Stimulated activated CD8-positive, alpha-beta memory T cell treated with anti-CD3 and anti-CD28 coated beads, Interleukin-12 subunit alpha, Interleukin-12 subunit beta, amount 100 ng/mL, for 4 hours (primary cell): ENCODE data around the gene SMIM41.

Experiments used
- DNase-seq: peaks from one replicate; pipeline ENCODE4 v3.0.0-alpha.2; 2020; ENCODE audit warnings: low read depth

SMIM41 gene

GRCh38 chr12:52079576-52080402 is at the start of gene SMIM41:
SMIM41 (plus strand) TSS chr12:52079704; CDS start chr12:52079780, 76 bp downstream.
- DNase-seq = no peak

DNA sequence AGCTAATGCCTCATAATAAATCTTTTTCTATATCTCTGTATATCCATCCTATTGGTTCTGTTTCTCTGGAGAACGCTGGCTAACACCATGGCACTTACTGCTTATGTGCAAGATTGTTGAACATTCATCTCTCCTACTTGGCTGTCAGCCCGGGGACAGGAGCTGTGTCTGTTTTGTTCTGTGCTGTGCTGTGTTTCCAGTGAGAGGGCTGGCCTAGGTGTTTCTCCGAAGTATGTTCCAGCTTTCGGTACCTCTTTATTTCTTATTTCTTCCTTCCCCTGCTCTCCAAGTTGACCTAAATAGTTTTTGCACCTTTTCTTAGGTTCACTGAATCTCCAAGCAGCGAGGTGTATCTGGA is 47.1 kb upstream of the SMIM41 start:
- DNase-seq = no peak

DNA sequence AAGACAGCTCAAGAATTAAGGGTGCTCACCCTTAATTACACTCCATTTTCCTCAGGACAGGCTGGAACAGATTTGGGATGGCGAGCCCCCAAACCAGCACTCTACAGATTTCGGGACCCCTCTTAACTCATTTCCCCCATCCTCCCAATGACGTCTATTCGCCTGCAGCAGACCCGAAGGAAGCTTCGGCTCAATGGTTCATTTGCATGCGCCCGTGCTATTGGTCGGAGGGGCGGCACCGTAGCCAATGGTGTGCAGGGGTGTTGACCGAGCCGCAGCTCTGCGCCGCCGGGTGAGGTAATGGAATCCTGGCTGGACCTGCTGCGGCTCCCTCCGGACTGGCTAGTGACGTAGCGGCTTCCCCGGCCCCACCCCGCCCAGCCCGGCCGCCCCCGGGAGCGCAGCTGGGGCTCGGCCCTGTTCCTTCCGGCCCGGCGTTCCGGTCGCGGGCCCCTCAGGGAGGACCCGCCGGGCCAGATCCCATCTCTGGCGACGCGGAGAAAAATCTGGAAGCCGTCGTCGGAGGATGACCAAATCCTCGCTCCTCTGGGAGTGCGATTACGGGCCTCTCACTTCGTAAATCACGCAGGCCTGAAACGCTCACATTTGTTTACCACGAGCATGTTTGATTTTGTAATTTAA is 46.6 kb upstream of the SMIM41 start:
- DNase-seq = peak; percentile 86

DNA sequence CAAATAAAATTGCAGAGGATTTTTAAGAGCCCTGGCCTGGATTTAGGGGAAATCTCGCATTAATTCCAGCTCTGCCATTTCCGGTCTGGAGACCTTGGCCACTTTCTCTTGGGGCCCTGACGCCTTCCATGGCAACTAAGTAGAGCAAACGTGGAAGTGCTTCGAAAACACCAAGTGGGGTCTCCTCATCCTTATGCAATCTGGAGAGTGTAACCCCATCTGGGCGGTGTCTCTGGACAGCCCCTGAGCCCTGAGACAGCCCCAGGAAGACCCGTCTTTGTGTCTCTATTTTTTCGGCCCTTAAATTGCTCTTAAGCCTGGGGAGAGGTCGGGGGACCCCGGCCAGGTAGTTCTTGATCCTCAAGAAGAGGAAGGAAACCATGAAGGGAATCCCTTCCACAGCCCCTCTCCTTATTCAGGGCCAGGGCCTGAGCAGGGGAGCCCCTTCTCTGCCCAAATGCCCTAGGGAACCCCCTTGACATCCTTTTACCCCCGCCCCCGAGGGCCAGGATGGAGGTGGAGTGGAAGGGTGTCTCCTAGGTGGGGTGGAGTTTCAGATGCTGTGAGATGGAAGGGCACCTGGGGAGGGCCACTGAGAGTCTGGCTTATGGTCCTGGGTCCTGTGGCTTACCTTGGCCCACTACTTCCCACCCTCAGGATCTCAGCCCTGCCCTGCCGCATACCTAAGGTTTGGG is 45.9 kb upstream of the SMIM41 start:
- no peak for DNase-seq

- no peak for DNase-seq
Measured at GRCh38 chr12:52035190-52035589, 44.3 kb upstream of the SMIM41 start.

- no peak for DNase-seq
Measured at GRCh38 chr12:52035926-52036325, 43.6 kb upstream of the SMIM41 start.

GRCh38 chr12:52036587-52037171 is 42.8 kb upstream of the SMIM41 start:
- peak; percentile 87 for DNase-seq

GRCh38 chr12:52037248-52037861 is 42.1 kb upstream of the SMIM41 start:
- DNase-seq = peak; percentile 31

GRCh38 chr12:52038447-52038846 is 41.1 kb upstream of the SMIM41 start:
- no peak for DNase-seq

GRCh38 chr12:52041035-52041434 is 38.5 kb upstream of the SMIM41 start:
- DNase-seq = no peak

DNA sequence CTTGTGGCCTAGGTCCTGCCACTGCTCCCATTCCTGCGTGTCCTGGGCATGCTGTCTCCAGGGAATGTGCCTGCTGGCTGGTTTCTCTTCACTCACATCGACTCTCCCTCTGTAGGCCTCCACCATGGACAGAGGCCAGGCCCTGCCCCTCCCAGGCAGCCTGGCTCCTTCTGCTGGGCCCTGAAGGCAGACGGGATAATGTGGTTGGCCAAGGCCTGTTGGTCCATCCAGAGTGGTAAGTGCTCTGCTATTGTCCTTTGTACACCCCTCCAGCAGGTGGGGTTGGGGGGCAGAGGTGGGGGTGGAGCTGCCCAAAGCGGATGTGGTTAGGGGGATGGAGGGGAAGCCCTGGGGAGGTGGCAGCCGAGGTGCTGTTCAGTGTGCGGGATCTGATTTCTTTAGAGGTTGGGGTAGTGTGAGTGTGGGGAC is 37.8 kb upstream of the SMIM41 start:
- DNase-seq = peak; percentile 41

DNA sequence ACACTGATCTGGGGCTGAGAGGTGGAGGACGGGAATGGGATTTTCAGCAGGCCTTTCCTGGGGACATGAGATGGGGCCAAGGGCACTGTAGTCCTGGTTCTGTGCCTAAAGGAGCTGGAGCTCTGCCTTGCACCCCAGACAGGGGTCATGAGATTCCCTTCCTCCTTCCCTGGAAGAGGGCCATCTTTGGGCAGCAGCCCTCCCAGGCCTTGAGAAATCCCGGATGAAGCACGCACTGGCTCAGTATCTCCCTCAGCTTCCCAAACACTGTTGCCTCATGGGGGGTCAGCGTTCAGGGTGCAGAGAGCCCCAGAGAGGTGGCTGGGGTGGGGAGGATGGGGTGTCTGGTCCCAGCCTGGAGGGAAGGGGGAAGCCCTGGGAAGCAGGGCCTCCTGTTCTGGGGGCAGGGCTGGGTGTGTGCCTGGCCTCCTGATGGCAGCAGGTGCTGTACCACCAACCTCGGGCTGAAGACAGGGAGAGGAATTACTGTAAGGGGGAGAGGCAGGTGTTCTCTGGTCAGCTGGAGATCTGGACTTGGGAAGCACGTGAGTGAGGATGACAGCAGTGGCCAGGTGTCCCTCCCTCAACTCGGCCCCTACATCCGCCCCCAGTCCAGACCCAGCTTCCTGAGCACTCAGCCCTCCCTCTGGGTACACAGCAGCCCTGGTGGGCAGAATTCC is 36.7 kb upstream of the SMIM41 start:
- no peak for DNase-seq

DNA sequence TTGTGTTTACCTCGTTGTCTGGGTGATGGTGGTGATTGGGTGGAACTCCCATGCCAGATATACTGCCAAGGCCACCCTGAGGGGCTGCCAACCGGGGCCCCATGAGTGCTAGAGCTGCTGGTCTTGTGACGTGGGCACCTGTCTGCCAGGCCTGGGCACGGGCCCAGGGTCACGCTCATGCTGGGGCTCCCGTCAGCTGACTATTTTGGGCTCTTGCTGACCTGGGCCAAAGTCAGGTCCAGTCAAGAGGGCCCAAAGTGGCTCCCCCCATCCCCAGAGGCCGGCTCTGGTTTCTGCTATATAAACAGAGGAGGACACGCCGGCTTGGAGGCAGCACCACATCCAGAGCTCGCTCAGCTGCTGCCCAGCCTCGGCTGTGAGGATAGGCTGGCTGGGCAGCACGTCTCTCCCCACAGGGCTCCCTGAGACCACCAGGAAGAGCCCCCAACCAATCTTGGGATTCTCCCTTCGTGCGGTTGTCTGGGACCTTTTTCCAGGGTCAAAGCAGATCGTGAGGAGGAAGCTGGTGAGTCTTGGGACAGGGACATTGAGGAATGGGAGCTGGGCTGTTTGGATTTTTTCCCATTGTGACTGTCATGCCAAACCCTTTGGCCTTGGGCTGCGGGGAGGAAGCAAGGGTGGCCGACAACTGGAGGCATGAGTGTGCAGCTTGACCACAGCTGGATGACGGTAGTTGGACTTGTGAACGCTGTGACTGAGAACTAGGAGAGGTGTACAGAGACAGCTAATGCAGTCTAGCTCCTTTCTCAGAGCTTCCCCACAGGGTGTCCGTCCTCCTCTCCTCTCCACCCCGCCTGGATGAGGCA is 35.9 kb upstream of the SMIM41 start:
- DNase-seq = no peak

DNA sequence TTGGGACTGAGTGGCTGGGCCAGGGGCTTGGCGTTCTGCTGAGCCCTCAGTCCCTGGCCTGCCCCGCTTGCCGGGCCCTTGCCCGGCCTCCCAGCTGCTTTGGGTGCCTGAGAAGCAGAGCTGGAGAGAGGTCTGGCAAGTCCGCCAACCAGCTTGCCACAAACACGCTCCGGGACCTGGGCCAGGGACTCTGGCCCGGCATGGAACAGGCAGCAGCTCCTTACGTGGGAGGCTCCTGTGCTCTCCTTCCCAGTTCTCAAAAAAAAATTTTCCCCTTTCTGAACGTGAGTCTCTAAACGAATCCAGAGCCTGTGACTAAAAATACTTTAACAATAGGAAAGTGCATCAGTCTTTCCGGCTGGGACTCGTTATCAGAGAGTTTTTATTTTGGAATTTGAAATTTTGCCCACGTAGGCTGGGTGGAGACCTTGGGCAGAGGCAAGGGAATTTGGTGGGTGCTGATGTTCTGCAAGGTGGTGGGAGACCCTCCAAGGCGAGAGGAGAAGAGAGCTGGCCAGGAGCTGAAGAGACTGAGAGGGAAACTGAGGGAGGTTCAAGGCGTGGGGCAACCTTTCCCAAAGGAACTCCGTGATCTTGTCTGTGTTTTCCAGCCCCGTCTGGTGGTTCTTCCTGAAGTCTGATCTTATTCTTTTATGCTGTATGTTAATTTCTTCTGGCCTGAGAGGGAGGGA is 35.1 kb upstream of the SMIM41 start:
- no peak for DNase-seq

GRCh38 chr12:52045794-52046199 is 33.7 kb upstream of the SMIM41 start:
- no peak for DNase-seq

DNA sequence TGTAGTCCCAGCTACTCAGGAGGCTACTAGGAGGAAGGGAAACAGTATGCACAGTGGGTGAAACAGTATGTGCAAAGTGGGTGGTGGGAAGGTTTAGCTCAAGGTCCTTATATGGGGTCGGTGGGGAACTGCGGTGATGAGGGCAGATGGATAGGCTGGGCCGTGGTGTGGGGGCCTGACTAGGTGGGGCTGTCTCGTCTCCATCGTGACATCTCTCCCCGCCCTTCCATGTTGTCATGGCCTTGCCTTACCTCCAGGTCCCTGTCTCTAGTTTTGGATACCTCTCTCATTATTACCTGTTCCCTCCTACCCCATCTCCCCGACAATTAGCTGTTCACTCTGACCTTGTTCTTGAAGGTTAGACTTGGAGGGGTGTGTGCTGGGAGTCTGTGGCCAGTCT is 32.6 kb upstream of the SMIM41 start:
- no peak for DNase-seq

DNA sequence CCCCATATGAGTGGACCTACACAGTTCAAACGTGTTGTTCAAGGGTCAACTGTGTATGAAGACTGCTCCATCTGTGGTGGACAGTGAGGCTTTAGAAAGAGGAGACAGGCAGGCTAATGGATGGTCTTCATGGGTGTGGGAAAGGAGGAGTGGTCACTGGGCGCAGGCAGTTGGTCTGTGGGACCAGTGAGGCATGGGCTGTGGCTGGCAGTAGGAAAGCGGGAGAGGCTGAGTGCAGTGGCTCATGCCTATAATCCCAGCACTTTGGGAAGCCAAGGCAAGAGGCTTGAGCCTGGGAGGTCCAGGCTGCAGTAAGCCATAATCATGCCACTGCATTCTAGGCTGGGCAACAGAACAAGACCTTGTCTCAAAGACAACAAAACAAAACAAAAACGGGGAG is 30.2 kb upstream of the SMIM41 start:
- DNase-seq = no peak

DNA sequence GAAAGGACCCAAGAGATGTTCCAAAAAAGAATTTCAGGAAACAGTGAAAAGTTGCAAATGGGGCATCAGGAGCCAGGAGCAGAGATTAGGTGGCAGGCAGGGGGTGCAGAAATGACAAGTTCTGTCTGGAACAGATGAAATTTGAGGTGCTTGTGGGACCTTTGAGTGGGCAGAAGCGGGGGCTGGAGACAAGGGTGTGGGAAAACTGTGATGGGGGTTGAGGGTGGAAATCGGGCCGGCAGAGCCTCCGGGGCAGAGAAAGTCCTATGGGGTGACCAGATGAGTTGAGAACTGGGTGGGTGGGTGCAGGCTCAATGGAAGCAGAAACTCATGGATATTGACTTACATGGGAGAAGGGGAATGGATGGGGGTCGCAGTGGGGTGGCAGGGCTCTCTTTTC is 29.8 kb upstream of the SMIM41 start:
- DNase-seq = no peak

GRCh38 chr12:52050116-52050757 is 29.3 kb upstream of the SMIM41 start:
- DNase-seq = no peak
